IMR-90 (cell line): ENCODE data around the gene FOXO3. TPM values are rescaled to one million over a fixed set of nuclear protein-coding genes. Genes with fewer than 3 reads are reported as not detected.
A peak's percentile ranks its signal among the peaks of the same experiment; 100 is the strongest.

Experiments
- ATAC-seq: fragments of 200-7000 bp; cut with Tn5 transposase; 2 replicates; pipeline ENCODE4 v1.9.1; 2020; ENCODE audit warnings: low read depth, mild to moderate bottlenecking, moderate library complexity
- BruUV-seq: library from RNA; stranded (reverse); fragments of 400-500 nt; replicated peaks from 2 replicates; lab custom pipeline; 2021; lab: Mats Ljungman, UMichigan
- CTCF ChIA-PET: fragments of 300-600 bp; formaldehyde crosslinking; extraction: SDS; loops from one replicate; lab custom pipeline; 2021; ENCODE audit warnings: antibody characterized with exemption; lab: Yijun Ruan, JAX
- POLR2A ChIA-PET: fragments of 300-600 bp; sonication (Branson Sonifier 250); formaldehyde crosslinking; loops from one replicate; lab custom pipeline; 2022; ENCODE audit warnings: antibody characterized with exemption; ENCODE audit not compliant: unreplicated experiment; lab: Charles Lee
- DNase-seq: peaks from one replicate; pipeline ENCODE4 v3.0.0; 2013
- H2AFZ ChIP-seq: replicated peaks from 2 replicates; pipeline ENCODE3; 2013; ENCODE audit warnings: low read length, mild to moderate bottlenecking; ENCODE audit not compliant: poor library complexity
- H2AK5ac ChIP-seq: 2 replicates; pipeline ENCODE4 v1.6.1; 2013; ENCODE audit warnings: low read depth, low read length, inconsistent platforms
- H2AK9ac ChIP-seq: replicated peaks from 2 replicates; pipeline ENCODE3; 2013; ENCODE audit warnings: mild to moderate bottlenecking, low read depth, low read length, moderate library complexity; ENCODE audit not compliant: poor library complexity
- H2BK120ac ChIP-seq: 2 replicates; pipeline ENCODE4 v1.6.1; 2013; ENCODE audit warnings: low read depth, low read length, inconsistent platforms
- H2BK15ac ChIP-seq: 3 replicates; pipeline ENCODE4 v1.6.1; 2013; ENCODE audit warnings: low read depth, low read length, inconsistent platforms
- H2BK20ac ChIP-seq: 2 replicates; pipeline ENCODE4 v1.6.1; 2013; ENCODE audit warnings: low read depth, mild to moderate bottlenecking, inconsistent platforms, low read length, moderate library complexity
- H2BK5ac ChIP-seq: 2 replicates; pipeline ENCODE4 v1.6.1; 2013; ENCODE audit warnings: mild to moderate bottlenecking, low read depth, low read length, inconsistent platforms; ENCODE audit not compliant: poor library complexity, severe bottlenecking
- H3K14ac ChIP-seq: replicated peaks from 2 replicates; pipeline ENCODE4 v1.6.1; 2013; ENCODE audit warnings: low read depth, low read length, inconsistent platforms
- H3K18ac ChIP-seq: 2 replicates; pipeline ENCODE4 v1.6.1; 2013; ENCODE audit warnings: low read depth, low read length, control low read depth
- H3K23ac ChIP-seq: 2 replicates; pipeline ENCODE4 v1.6.1; 2013; ENCODE audit warnings: low read depth, low read length, inconsistent platforms
- H3K27ac ChIP-seq: 2 replicates; pipeline ENCODE4 v1.5.1; 2013; ENCODE audit warnings: mild to moderate bottlenecking, control low read depth, low read length; ENCODE audit not compliant: insufficient read depth
- H3K27me3 ChIP-seq: 2 replicates; pipeline ENCODE4 v1.6.1; 2013; ENCODE audit warnings: low read length; ENCODE audit not compliant: control insufficient read depth, insufficient read depth
- H3K36me3 ChIP-seq: 2 replicates; pipeline ENCODE4 v1.6.1; 2013; ENCODE audit warnings: low read length, mixed read lengths; ENCODE audit not compliant: control insufficient read depth, insufficient read depth
- H3K4ac ChIP-seq: 2 replicates; pipeline ENCODE4 v1.6.1; 2013; ENCODE audit warnings: low read depth, low read length, inconsistent platforms
- H3K4me1 ChIP-seq: 2 replicates; pipeline ENCODE4 v1.6.1; 2013; ENCODE audit warnings: low read length, mixed read lengths; ENCODE audit not compliant: control insufficient read depth, insufficient read depth
- H3K4me2 ChIP-seq: 2 replicates; pipeline ENCODE4 v1.6.1; 2013; ENCODE audit warnings: low read depth, mild to moderate bottlenecking, control low read depth, low read length, moderate library complexity
- H3K4me3 ChIP-seq: 2 replicates; pipeline ENCODE4 v1.5.1; 2013; ENCODE audit warnings: low read depth, mild to moderate bottlenecking, control low read depth, low read length, moderate library complexity; ENCODE audit not compliant: insufficient read depth
- H3K56ac ChIP-seq: 2 replicates; pipeline ENCODE4 v1.6.1; 2013; ENCODE audit warnings: low read length, inconsistent platforms; ENCODE audit not compliant: insufficient read depth; ENCODE audit errors: extremely low read depth
- H3K79me1 ChIP-seq, 2 experiments: 2 replicates each; pipeline ENCODE4 v1.6.1; 2013; ENCODE audit warnings: low read length in 2 of 2, inconsistent platforms in 1 of 2, low read depth in 1 of 2
- H3K9ac ChIP-seq: 2 replicates; pipeline ENCODE4 v1.6.1; 2013; ENCODE audit warnings: low read depth, low read length, control low read depth
- H3K9me1 ChIP-seq: 2 replicates; pipeline ENCODE4 v1.6.1; 2013; ENCODE audit warnings: low read length, inconsistent platforms; ENCODE audit not compliant: insufficient read depth
- H3K9me3 ChIP-seq: 2 replicates; pipeline ENCODE4 v1.6.1; 2013; ENCODE audit warnings: low read length; ENCODE audit not compliant: control insufficient read depth, insufficient read depth
- H4K20me1 ChIP-seq: 2 replicates; pipeline ENCODE4 v1.6.1; 2013; ENCODE audit warnings: low read length, inconsistent platforms; ENCODE audit not compliant: insufficient read depth
- H4K5ac ChIP-seq: 2 replicates; pipeline ENCODE4 v1.6.1; 2013; ENCODE audit warnings: mild to moderate bottlenecking, low read depth, low read length, control low read depth
- H4K8ac ChIP-seq, 2 experiments: 2 replicates each; pipeline ENCODE4 v1.6.1; 2013; ENCODE audit warnings: low read depth in 2 of 2, low read length in 2 of 2, control low read depth in 1 of 2, inconsistent platforms in 1 of 2
- H4K91ac ChIP-seq: 2 replicates; pipeline ENCODE4 v1.6.1; 2013; ENCODE audit warnings: low read depth, low read length, inconsistent platforms; ENCODE audit not compliant: insufficient read depth
- CHD1 ChIP-seq: IDR thresholded peaks from 2 replicates; pipeline ENCODE4 v1.6.1; 2012; ENCODE audit warnings: low read depth, low read length, improper control_type of control experiment
- MAFK ChIP-seq: IDR thresholded peaks from 2 replicates; pipeline ENCODE4 v1.6.1; 2012; ENCODE audit warnings: low read depth, low read length, improper control_type of control experiment
- MXI1 ChIP-seq: IDR thresholded peaks from 2 replicates; pipeline ENCODE4 v1.6.1; 2012; ENCODE audit warnings: low read depth, mild to moderate bottlenecking, low read length, moderate library complexity, borderline replicate concordance
- RCOR1 ChIP-seq: IDR thresholded peaks from 2 replicates; pipeline ENCODE4 v1.6.1; 2012; ENCODE audit warnings: mild to moderate bottlenecking, low read length, improper control_type of control experiment; ENCODE audit not compliant: insufficient replicate concordance
- SMC3 ChIP-seq: fragments of 150-350 bp; IDR thresholded peaks from 2 replicates; pipeline ENCODE4 v1.6.1; 2016; ENCODE audit warnings: low read depth, mild to moderate bottlenecking, antibody characterized with exemption, low read length, moderate library complexity
- dilution Hi-C: fragments of 300-500 bp; cut with HindIII; formaldehyde crosslinking; loops from one replicate; pipeline ENCODE4 v1.14.3; 2018; ENCODE audit warnings: low sequenced_read_pairs; ENCODE audit not compliant: unreplicated experiment
- in situ Hi-C: fragments of 300-500 bp; cut with MboI; formaldehyde crosslinking; loops from 3 replicates; pipeline ENCODE4 v1.14.3; 2019; ENCODE audit warnings: low sequenced_read_pairs, inconsistent platforms, mixed read lengths
- intact Hi-C: fragments of 100-400 bp; cut with micrococcal nuclease; formaldehyde crosslinking; loops from 2 replicates; pipeline ENCODE4 v1.10.0; 2022
- polyA plus RNA-seq, 3 experiments: library from polyadenylated mRNA; depleted of rRNA; stranded (reverse); fragments of >200 nt; gene quantifications; 2 replicates each; pipeline ENCODE4 v1.2.3, GENCODE V29; 2012; ENCODE audit warnings: low replicate concordance in 1 of 3
- total RNA-seq: library from RNA; depleted of rRNA; stranded (reverse); fragments of >200 nt; gene quantifications from 2 replicates; pipeline ENCODE4 v1.2.3, GENCODE V29; 2012
- TF ChIP-seq, protein P1 (sequence below): fragments of 150-350 bp; IDR thresholded peaks from 2 replicates; pipeline ENCODE4 v1.6.1; 2016; ENCODE audit warnings: low read depth, mild to moderate bottlenecking, low read length, moderate library complexity, borderline replicate concordance

The FOXO3 gene
- total and polyA plus RNA-seq, 2 of the 4 experiments (the other 2 are of a cell fraction): 17.5 to 38.7 TPM

DNA sequence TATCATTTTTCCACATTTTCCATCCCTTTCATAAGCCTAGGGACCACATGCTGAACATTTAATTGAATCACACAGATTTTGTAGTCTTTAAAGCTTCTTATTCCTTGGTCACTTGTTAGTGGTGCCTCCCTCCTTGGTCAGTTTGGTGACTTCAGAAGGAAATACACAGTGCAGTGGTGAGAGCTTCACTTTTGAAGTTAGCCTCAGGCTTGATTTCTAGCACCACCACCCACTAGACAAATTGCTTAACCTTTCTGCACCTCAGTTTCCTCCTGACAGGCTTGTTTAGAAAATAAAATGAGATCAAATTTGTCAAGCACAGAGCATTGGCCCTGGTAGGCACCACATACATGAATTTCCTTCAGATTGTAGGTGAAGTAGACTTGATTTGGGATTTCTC is 91.7 kb downstream of the FOXO3 start:
- Histone ChIP-seq H3K9me3 (no peaks in the 10 kb centered on the region), H3K18ac (peak overlapping the region; percentile 33), H2BK120ac (peak overlapping the region; percentile 71), H2AFZ (no peak overlapping the region), H4K8ac (peak overlapping the region; percentile 42 to 80), H3K4me2 (peak overlapping the region; percentile 18; the same call in 1 of the 2 replicates), H2BK20ac (peak overlapping the region; percentile 87), H3K23ac (peak overlapping the region; percentile 68), H3K27ac (peak overlapping the region; percentile 65), H2BK15ac (peak overlapping the region; percentile 53; the same call in 2 of the 3 replicates), H3K27me3 (no peaks in the 10 kb centered on the region), H2AK9ac (no peak overlapping the region), H3K4me1 (peaks cover 42% of the 10 kb centered on the region), H4K20me1 (peaks cover 36% of the 10 kb centered on the region), H2AK5ac (peak overlapping the region; percentile 63), H4K91ac (peak overlapping the region; percentile 77), H3K4me3 (no peak overlapping the region), H2BK5ac (peak overlapping the region; percentile 74), H3K14ac (peak overlapping the region; percentile 23), H3K79me1 (peaks cover 61 to 89% of the 10 kb centered on the region in 2 experiments), H3K4ac (peak overlapping the region; percentile 80), H3K56ac (peak overlapping the region; percentile 58), H4K5ac (peak overlapping the region; percentile 17), H3K9me1 (peaks cover 34% of the 10 kb centered on the region), H3K36me3 (peaks cover 3% of the 10 kb centered on the region; the same call in 1 of the 2 replicates), H3K9ac (peak overlapping the region; percentile 1; the same call in 1 of the 2 replicates)
- no peak for ATAC-seq
- BruUV-seq: no TSS peak
- ChIA-PET CTCF (interaction anchor here (0.6 kb wide), 1 partner anchor 675 kb away, joined by 4 read pairs; no protein-coding TSS in a partner anchor), POLR2A (no interaction called here)
- intact Hi-C loops: loop anchor here (2.0 to 5.0 kb wide), 2 partner anchors 72 to 130 kb away; no protein-coding TSS in a partner anchor
- dilution Hi-C loops: no loop called here
- no peak for DNase-seq
- no peak for TF ChIP-seq RCOR1
- TF ChIP-seq MAFK: no peak
- TF ChIP-seq, protein P1, sequence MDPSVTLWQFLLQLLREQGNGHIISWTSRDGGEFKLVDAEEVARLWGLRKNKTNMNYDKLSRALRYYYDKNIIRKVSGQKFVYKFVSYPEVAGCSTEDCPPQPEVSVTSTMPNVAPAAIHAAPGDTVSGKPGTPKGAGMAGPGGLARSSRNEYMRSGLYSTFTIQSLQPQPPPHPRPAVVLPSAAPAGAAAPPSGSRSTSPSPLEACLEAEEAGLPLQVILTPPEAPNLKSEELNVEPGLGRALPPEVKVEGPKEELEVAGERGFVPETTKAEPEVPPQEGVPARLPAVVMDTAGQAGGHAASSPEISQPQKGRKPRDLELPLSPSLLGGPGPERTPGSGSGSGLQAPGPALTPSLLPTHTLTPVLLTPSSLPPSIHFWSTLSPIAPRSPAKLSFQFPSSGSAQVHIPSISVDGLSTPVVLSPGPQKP: no peak
- no peak for TF ChIP-seq CHD1
- TF ChIP-seq SMC3: no peak
- TF ChIP-seq MXI1: no peak
- in situ Hi-C loops: no loop called here
